ENCODE measurements around the gene WSCD2. TPM values are rescaled to one million over a fixed set of nuclear protein-coding genes. Genes with fewer than 3 reads are reported as not detected.

The WSCD2 gene
- polyA plus RNA-seq, 1 donor from 2014 or later = 5.8 TPM

GRCh38 chr12:108260039-108260438 is 131.0 kb downstream of the WSCD2 start:
- no peak for TF ChIP-seq EP300 (conservative IDR thresholded peaks at IDR 0.05; ENCODE audit: poor library complexity, severe bottlenecking)
- TF ChIP-seq SMC3 (conservative IDR thresholded peaks at IDR 0.05; ENCODE audit: poor library complexity) = no peak
- TF ChIP-seq POLR2AphosphoS5 (IDR thresholded peaks at IDR 0.05) = no peak
- no peak for TF ChIP-seq TAF1 (IDR thresholded peaks at IDR 0.05; ENCODE audit: low read depth)
- TF ChIP-seq REST (IDR thresholded peaks at IDR 0.05; ENCODE audit: borderline replicate concordance) = no peak
- TF ChIP-seq EZH2 (IDR thresholded peaks at IDR 0.05; ENCODE audit: borderline replicate concordance, insufficient read depth, low read length, poor library complexity, severe bottlenecking) = no peak
- no peak for TF ChIP-seq CTCF (IDR thresholded peaks at IDR 0.05; ENCODE audit: poor library complexity, severe bottlenecking)
- no peaks in the 10 kb centered on the region for H3F3A ChIP-seq (ENCODE audit: insufficient read depth, low read length, poor library complexity, severe bottlenecking)

DNA sequence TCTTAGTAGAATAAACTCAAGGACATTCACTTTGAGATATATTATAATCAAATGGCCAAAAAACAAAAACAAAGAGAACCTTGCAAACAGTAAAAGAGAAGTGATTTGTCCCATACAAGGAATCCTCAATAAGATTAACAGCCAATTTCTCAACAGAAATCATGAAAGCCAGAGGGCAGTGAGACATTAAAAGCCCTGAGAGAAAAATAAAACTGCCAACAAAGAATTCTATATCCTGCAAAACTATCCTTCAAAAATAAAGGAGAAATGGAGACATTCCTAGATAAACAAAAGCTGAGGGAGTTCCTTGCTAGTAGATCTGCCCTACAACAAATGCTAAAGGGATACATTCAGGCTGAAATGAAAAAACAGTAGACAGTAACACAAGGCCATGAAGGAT is 131.9 kb downstream of the WSCD2 start:
- H2AFZ ChIP-seq (ENCODE audit: low read depth, low read length) = no peak overlapping the region
- no peak overlapping the region for H3K27ac ChIP-seq (ENCODE audit: low read length)
- H3K4me2 ChIP-seq (ENCODE audit: low read length) = no peak overlapping the region
- no peaks in the 10 kb centered on the region for H3K27me3 ChIP-seq (ENCODE audit: insufficient read depth, low read depth, low read length)
- no peaks in the 10 kb centered on the region for H3K9me2 ChIP-seq (ENCODE audit: insufficient read depth, low read length)
- H3F3A ChIP-seq (ENCODE audit: insufficient read depth, low read length, poor library complexity, severe bottlenecking) = no peaks in the 10 kb centered on the region
- H3K36me3 ChIP-seq (ENCODE audit: insufficient read depth, low read length) = no peaks in the 10 kb centered on the region
- no peak overlapping the region for H3K9ac ChIP-seq (ENCODE audit: low read length)
- H3K4me3 ChIP-seq (ENCODE audit: low read length) = no peak overlapping the region
- TF ChIP-seq MXI1 (conservative IDR thresholded peaks at IDR 0.05; ENCODE audit: poor library complexity, severe bottlenecking) = no peak
- TF ChIP-seq EZH2 (IDR thresholded peaks at IDR 0.05; ENCODE audit: borderline replicate concordance, insufficient read depth, low read length, poor library complexity, severe bottlenecking) = no peak
- no peak for TF ChIP-seq EP300 (conservative IDR thresholded peaks at IDR 0.05; ENCODE audit: poor library complexity, severe bottlenecking)
- no peak for TF ChIP-seq SMC3 (conservative IDR thresholded peaks at IDR 0.05; ENCODE audit: poor library complexity)
- TF ChIP-seq RAD21 (conservative IDR thresholded peaks at IDR 0.05) = no peak
- no peak for TF ChIP-seq TAF1 (IDR thresholded peaks at IDR 0.05; ENCODE audit: low read depth)
- TF ChIP-seq REST (IDR thresholded peaks at IDR 0.05; ENCODE audit: borderline replicate concordance) = no peak
- TF ChIP-seq POLR2AphosphoS5 (IDR thresholded peaks at IDR 0.05) = no peak
- TF ChIP-seq CTCF (IDR thresholded peaks at IDR 0.05; ENCODE audit: poor library complexity, severe bottlenecking) = no peak
- no peaks in the 10 kb centered on the region for H3K9me3 ChIP-seq (ENCODE audit: low read length)
- H3K79me2 ChIP-seq (replicated peaks; ENCODE audit: insufficient read depth, low read length) = no peaks in the 10 kb centered on the region
- H4K20me1 ChIP-seq (ENCODE audit: insufficient read depth) = no peaks in the 10 kb centered on the region

More at GRCh38 chr12:108260039-108260438, 131.0 kb downstream of the WSCD2 start:
- Histone ChIP-seq H2AFZ (ENCODE audit: low read depth, low read length) (no peak overlapping the region), H3K4me3 (ENCODE audit: low read length) (no peak overlapping the region), H3K27ac (ENCODE audit: low read length) (no peak overlapping the region), H3K9ac (ENCODE audit: low read length) (no peak overlapping the region), H4K20me1 (ENCODE audit: insufficient read depth) (no peaks in the 10 kb centered on the region), H3K79me2 (replicated peaks; ENCODE audit: insufficient read depth, low read length) (no peaks in the 10 kb centered on the region), H3K4me2 (ENCODE audit: low read length) (no peak overlapping the region), H3K9me2 (ENCODE audit: insufficient read depth, low read length) (no peaks in the 10 kb centered on the region), H3K9me3 (ENCODE audit: low read length) (no peaks in the 10 kb centered on the region), H3K36me3 (ENCODE audit: insufficient read depth, low read length) (no peaks in the 10 kb centered on the region), H3K27me3 (ENCODE audit: insufficient read depth, low read depth, low read length) (no peaks in the 10 kb centered on the region)

Data from neural cell (in vitro differentiated cells).